Osteoblast (primary cell): Measurements from ENCODE around the gene MVK. TPM values are rescaled to one million over a fixed set of nuclear protein-coding genes. Genes with fewer than 3 reads are reported as not detected.

Experiments
- DNase-seq: peaks from one replicate; pipeline ENCODE4 v3.0.0; 2011; ENCODE audit warnings: low spot score, mixed read lengths; ENCODE audit not compliant: insufficient read length; ENCODE audit errors: missing footprints
- H2AFZ ChIP-seq: 2 replicates; pipeline ENCODE4 v1.6.0; 2011; ENCODE audit warnings: mild to moderate bottlenecking, low read length
- H3K27ac ChIP-seq: 2 replicates; pipeline ENCODE4 v1.5.1; 2011; ENCODE audit warnings: mild to moderate bottlenecking, low read depth, low read length, moderate library complexity
- H3K27me3 ChIP-seq: 2 replicates; pipeline ENCODE4 v1.6.0; 2012; ENCODE audit warnings: mild to moderate bottlenecking, control low read depth, inconsistent platforms, low read length, moderate library complexity; ENCODE audit not compliant: insufficient read depth
- H3K36me3 ChIP-seq: 2 replicates; pipeline ENCODE4 v1.5.1; 2011; ENCODE audit warnings: mild to moderate bottlenecking, low read length, control low read depth, moderate library complexity; ENCODE audit not compliant: insufficient read depth
- H3K4me1 ChIP-seq: 2 replicates; pipeline ENCODE4 v1.5.1; 2011; ENCODE audit warnings: mild to moderate bottlenecking, low read length, control low read depth, moderate library complexity; ENCODE audit not compliant: insufficient read depth
- H3K4me2 ChIP-seq: 2 replicates; pipeline ENCODE4 v1.6.0; 2011; ENCODE audit warnings: mild to moderate bottlenecking, low read length; ENCODE audit not compliant: insufficient read depth
- H3K4me3 ChIP-seq: fragments of 200-600 bp; sonication (generic); 3 replicates; pipeline ENCODE4 v1.5.1; 2012; ENCODE audit warnings: mild to moderate bottlenecking, low read length, inconsistent platforms; ENCODE audit not compliant: insufficient read depth
- H3K79me2 ChIP-seq: 2 replicates; pipeline ENCODE4 v1.6.0; 2012; ENCODE audit warnings: mild to moderate bottlenecking, low read length, control low read depth, inconsistent platforms; ENCODE audit not compliant: insufficient read depth
- H3K9me3 ChIP-seq: 2 replicates; pipeline ENCODE4 v1.5.1; 2011; ENCODE audit warnings: low read depth, low read length, control low read depth
- H4K20me1 ChIP-seq: 2 replicates; pipeline ENCODE4 v1.6.0; 2012; ENCODE audit warnings: mild to moderate bottlenecking, low read length, control low read depth; ENCODE audit not compliant: insufficient read depth
- total RNA-seq: library from RNA; depleted of rRNA; stranded (reverse); fragments of >200 nt; gene quantifications from 2 replicates; pipeline ENCODE4 v1.2.3, GENCODE V29; 2012
- TF ChIP-seq, protein P1 (sequence below): IDR thresholded peaks from 2 replicates; pipeline ENCODE4 v1.5.1; 2011; ENCODE audit warnings: mild to moderate bottlenecking, low read depth, low read length, moderate library complexity; ENCODE audit errors: extremely low read depth

Gene MVK
- total RNA-seq, 1 donor = 31.1 TPM

- TF ChIP-seq, protein P1, sequence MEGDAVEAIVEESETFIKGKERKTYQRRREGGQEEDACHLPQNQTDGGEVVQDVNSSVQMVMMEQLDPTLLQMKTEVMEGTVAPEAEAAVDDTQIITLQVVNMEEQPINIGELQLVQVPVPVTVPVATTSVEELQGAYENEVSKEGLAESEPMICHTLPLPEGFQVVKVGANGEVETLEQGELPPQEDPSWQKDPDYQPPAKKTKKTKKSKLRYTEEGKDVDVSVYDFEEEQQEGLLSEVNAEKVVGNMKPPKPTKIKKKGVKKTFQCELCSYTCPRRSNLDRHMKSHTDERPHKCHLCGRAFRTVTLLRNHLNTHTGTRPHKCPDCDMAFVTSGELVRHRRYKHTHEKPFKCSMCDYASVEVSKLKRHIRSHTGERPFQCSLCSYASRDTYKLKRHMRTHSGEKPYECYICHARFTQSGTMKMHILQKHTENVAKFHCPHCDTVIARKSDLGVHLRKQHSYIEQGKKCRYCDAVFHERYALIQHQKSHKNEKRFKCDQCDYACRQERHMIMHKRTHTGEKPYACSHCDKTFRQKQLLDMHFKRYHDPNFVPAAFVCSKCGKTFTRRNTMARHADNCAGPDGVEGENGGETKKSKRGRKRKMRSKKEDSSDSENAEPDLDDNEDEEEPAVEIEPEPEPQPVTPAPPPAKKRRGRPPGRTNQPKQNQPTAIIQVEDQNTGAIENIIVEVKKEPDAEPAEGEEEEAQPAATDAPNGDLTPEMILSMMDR = no peak
- Histone ChIP-seq H2AFZ (no peak overlapping the region), H3K27me3 (no peaks in the 10 kb centered on the region), H3K79me2 (no peaks in the 10 kb centered on the region), H3K27ac (no peak overlapping the region), H3K4me3 (no peak overlapping the region), H3K36me3 (no peaks in the 10 kb centered on the region), H3K4me2 (no peak overlapping the region), H3K9me3 (no peaks in the 10 kb centered on the region), H3K4me1 (peaks cover 26% of the 10 kb centered on the region), H4K20me1 (no peaks in the 10 kb centered on the region)
- DNase-seq = no peak
Observed at GRCh38 chr12:109540526-109541412, 32.8 kb upstream of the MVK start.

GRCh38 chr12:109541413-109541726 lies 32.2 kb upstream of the MVK start:
- Histone ChIP-seq H3K4me3 (no peak overlapping the region), H3K36me3 (no peaks in the 10 kb centered on the region), H2AFZ (no peak overlapping the region), H3K9me3 (no peaks in the 10 kb centered on the region), H3K27ac (no peak overlapping the region), H3K4me1 (peaks cover 26% of the 10 kb centered on the region), H3K27me3 (no peaks in the 10 kb centered on the region), H3K4me2 (no peak overlapping the region), H4K20me1 (no peaks in the 10 kb centered on the region), H3K79me2 (no peaks in the 10 kb centered on the region)
- TF ChIP-seq, protein P1 = no peak
- no peak for DNase-seq

- TF ChIP-seq, protein P1 = no peak
- no peak overlapping the region for H3K4me3 ChIP-seq
- H3K4me2 ChIP-seq = no peak overlapping the region
- H3K9me3 ChIP-seq = no peaks in the 10 kb centered on the region
- H3K36me3 ChIP-seq = no peaks in the 10 kb centered on the region
- no peak overlapping the region for H2AFZ ChIP-seq
- DNase-seq = peak; percentile 92
- H3K4me1 ChIP-seq = peaks cover 26% of the 10 kb centered on the region
- H4K20me1 ChIP-seq = no peaks in the 10 kb centered on the region
- H3K27ac ChIP-seq = no peak overlapping the region
- no peaks in the 10 kb centered on the region for H3K27me3 ChIP-seq
- H3K79me2 ChIP-seq = no peaks in the 10 kb centered on the region
Observed at GRCh38 chr12:109542014-109542413, 31.6 kb upstream of the MVK start.

DNA sequence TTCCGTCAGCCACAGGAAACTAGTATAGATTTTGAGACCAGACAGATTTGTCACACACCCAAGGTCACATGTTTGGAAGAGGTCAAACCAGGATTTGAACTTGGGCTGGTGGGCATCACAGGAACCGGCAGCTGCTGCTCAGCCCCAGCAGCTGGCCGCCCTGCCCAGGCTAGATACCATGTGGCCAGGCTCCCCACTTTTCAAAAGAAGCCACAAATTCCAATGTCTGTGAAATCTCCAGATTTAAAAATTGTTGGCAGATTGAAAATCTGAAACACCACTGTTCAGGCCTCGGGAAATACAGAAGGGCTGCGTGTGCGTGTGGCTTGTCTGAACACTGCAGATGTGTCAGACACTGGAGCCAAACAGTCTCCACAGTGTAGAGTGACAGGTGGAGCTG lies 30.7 kb upstream of the MVK start:
- Histone ChIP-seq H3K27ac (no peak overlapping the region), H3K4me3 (no peak overlapping the region), H4K20me1 (no peaks in the 10 kb centered on the region), H3K79me2 (no peaks in the 10 kb centered on the region), H2AFZ (no peak overlapping the region), H3K4me2 (no peak overlapping the region), H3K36me3 (no peaks in the 10 kb centered on the region), H3K9me3 (no peaks in the 10 kb centered on the region), H3K27me3 (peaks cover 3% of the 10 kb centered on the region), H3K4me1 (peaks cover 26% of the 10 kb centered on the region)
- no peak for DNase-seq
- TF ChIP-seq, protein P1 = no peak
